Measurements from ENCODE around the gene LRRC3C.

DNA sequence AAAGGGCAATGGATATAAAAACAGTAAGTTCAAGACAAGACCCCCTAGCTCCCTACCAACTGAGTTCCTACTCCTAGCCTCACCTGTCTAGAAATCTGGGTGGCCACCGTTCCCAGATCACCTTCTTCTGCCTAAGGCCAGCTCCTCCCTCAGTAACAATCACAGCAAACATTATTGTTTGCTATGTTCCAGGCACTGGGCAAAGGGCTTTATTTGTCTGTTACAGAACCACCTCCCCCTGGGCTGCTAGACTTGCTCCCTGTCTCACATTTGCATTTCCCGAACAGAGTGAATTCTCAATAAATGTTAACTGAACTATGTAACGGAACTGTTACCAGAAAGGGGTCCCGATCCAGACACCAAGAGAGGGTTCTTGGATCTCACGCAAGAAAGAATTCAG lies 6.8 kb downstream of the LRRC3C start:
- no peak for TF ChIP-seq CTCF (IDR thresholded peaks at IDR 0.05)
- no peak for TF ChIP-seq POLR2A (IDR thresholded peaks at IDR 0.05)
- TF ChIP-seq POLR2AphosphoS5 (IDR thresholded peaks at IDR 0.05): no peak
